ENCODE results near the gene LRCOL1.

- no peak for TF ChIP-seq NRF1 (conservative IDR thresholded peaks at IDR 0.05; ENCODE audit: low read depth, low read length)
- TF ChIP-seq, protein P1, sequence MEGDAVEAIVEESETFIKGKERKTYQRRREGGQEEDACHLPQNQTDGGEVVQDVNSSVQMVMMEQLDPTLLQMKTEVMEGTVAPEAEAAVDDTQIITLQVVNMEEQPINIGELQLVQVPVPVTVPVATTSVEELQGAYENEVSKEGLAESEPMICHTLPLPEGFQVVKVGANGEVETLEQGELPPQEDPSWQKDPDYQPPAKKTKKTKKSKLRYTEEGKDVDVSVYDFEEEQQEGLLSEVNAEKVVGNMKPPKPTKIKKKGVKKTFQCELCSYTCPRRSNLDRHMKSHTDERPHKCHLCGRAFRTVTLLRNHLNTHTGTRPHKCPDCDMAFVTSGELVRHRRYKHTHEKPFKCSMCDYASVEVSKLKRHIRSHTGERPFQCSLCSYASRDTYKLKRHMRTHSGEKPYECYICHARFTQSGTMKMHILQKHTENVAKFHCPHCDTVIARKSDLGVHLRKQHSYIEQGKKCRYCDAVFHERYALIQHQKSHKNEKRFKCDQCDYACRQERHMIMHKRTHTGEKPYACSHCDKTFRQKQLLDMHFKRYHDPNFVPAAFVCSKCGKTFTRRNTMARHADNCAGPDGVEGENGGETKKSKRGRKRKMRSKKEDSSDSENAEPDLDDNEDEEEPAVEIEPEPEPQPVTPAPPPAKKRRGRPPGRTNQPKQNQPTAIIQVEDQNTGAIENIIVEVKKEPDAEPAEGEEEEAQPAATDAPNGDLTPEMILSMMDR (IDR thresholded peaks at IDR 0.05 in 2 of 3, conservative IDR thresholded peaks at IDR 0.05 in 1 of 3; ENCODE audit: control insufficient read depth in 2 of 3, extremely low read depth in 1 of 3, insufficient read depth in 1 of 3, low read depth in 3 of 3, low read length in 3 of 3): no peak
- no peak for TF ChIP-seq SREBF1 (IDR thresholded peaks at IDR 0.05; ENCODE audit: low read length)
- no peak for TF ChIP-seq ZNF24 (IDR thresholded peaks at IDR 0.05)
- no peak for TF ChIP-seq BRCA1 (IDR thresholded peaks at IDR 0.05; ENCODE audit: low read depth, low read length)
- TF ChIP-seq RFX5 (IDR thresholded peaks at IDR 0.05; ENCODE audit: low read depth, low read length): no peak
- TF ChIP-seq EP300 (IDR thresholded peaks at IDR 0.05; ENCODE audit: borderline replicate concordance in 1 of 2, control insufficient read depth in 1 of 2, low read depth in 2 of 2, low read length in 2 of 2): no peak
- no peak for TF ChIP-seq BMI1 (IDR thresholded peaks at IDR 0.05; ENCODE audit: borderline replicate concordance)
- TF ChIP-seq TBL1XR1 (IDR thresholded peaks at IDR 0.05; ENCODE audit: low read depth, low read length): no peak
These were observed 26.0 kb downstream of the LRCOL1 start for GRCh38 chr12:132584429-132584828.
